Stimulated activated CD8-positive, alpha-beta memory T cell treated with anti-CD3 and anti-CD28 coated beads, Interleukin-15, amount 100 ng/mL, for 1 hour (primary cell): ENCODE measurements around the gene REG3G.
"Not testable (repeated sequence)": the region's sequence is repeated elsewhere in the genome, so short reads cannot be mapped to it uniquely, and the experiment has no call there.

ENCODE experiments used
- DNase-seq: peaks from one replicate; pipeline ENCODE4 v3.0.0-alpha.2; 2020; ENCODE audit warnings: low read depth

The REG3G gene

DNA sequence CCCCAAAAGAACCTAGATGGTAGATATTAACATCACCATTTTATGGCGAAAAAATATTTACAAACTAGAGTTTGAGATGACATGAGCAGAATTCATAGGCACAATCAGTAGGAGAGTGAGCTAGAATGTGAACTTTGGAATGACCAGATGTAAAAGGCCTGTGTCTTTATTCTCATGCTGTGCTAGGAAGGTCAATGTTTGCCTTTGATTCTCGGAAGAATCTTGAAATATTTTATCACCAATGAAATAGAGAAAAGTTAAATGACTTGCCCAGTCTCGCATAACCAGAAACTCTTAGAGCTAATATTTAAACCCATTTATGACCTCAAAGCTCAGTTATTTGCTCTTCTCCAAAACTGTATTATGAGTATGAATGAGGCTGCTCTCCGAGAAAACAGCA, 9.2 kb upstream of the REG3G start:
- DNase-seq: no peak

- no peak for DNase-seq
Observed at GRCh38 chr2:79026061-79026460, 559 bp downstream of the REG3G start.

- no peak for DNase-seq
Observed at GRCh38 chr2:79039944-79040343, 14.4 kb downstream of the REG3G start.

DNA sequence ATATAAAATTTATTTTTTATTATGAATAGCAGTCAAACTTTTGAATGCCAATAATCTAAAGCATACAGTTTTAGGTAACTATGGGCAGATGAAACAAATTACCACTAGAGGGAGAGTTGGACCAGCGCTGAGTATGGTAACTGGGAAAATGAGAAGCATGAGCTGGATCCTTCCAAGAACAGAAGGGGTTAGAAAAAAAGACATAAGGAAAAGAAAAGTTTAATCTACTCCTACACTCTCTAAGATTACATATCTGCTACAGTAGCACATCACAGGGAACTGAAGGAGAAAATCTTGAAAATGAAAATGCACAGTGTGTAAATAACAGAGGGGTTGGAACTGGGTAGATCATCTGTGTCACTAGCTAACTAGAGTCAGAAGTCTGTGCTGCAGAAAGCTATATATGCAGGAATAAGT, 15.5 kb downstream of the REG3G start:
- no peak for DNase-seq

DNA sequence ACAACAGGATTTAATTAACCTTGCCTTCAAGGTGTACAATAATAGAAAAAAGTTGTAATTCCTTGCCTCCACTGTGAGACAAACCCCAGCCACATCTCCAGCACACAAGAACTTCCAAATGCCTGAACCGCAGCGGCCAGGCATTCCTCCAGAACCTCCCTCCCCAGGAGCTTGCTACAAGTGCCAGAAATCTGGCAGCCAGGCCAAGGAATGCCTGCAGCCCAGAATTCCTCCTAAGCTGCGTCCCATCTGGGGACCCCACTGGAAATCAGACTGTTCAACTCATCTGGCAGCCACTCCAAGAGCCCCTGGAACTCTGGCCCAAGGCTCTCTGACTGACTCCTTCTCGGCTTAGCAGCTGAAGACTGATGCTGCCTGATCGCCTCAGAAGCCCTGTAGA, 28.0 kb downstream of the REG3G start:
- DNase-seq: not testable (repeated sequence)

DNA sequence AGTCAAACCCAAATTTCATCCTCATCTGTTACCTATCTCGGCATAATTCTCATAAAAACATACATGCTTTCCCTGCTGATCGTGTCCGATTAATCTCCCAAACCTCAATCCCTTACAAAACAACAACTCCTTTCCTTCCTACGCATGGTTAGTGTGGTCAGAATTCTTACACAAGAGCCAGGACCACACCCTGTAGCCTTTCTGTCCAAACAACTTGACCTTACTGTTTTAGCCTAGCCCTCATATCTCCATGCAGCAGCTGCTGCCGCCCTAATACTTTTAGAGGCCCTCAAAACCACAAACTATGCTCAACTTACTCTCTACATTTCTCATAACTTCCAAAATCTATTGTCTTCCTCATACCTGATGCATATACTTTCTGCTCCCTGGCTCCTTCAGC, 29.3 kb downstream of the REG3G start:
- DNase-seq: not testable (repeated sequence)

- no peak for DNase-seq
Observed at GRCh38 chr2:79065201-79065600, 39.7 kb downstream of the REG3G start.

GRCh38 chr2:79071078-79071477, 45.6 kb downstream of the REG3G start:
- DNase-seq: no peak
